ENCODE measurements around the gene NTNG2. TPM values are rescaled to one million over a fixed set of nuclear protein-coding genes. Genes with fewer than 3 reads are reported as not detected.
"Not testable (repeated sequence)": the region's sequence is repeated elsewhere in the genome, so short reads cannot be mapped to it uniquely, and the experiment has no call there.

The NTNG2 gene
- polyA plus RNA-seq, 1 experiment, result 0.74 TPM

DNA sequence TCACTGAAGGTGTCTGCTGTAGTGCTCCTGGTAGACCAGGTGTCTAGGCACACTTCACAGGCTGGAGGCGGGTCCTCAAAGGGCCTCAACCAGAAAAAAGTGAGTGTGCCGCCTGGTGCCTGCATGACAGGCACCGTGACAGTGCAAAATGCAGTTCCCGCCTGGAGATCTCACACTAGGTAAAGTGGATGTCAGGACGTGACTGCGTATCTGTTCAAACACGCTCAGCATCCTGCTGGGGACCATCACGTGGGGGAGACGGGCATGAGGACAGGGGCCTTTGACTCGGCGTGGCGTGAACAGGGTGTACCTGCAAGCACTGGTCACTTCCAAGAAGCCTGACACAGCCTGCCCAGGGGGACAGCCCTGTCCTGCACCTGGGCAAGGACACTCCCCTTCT is 32.3 kb upstream of the NTNG2 start:
- ChIA-PET CTCF (no interaction called here), POLR2A (no interaction called here)
- H3K36me3 ChIP-seq (ENCODE audit: control insufficient read depth, insufficient read depth, low read length), result no peaks in the 10 kb centered on the region
- peaks cover 44% of the 10 kb centered on the region for H3K27me3 ChIP-seq (ENCODE audit: control insufficient read depth, insufficient read depth, low read length)
- H3K4me3 ChIP-seq (ENCODE audit: low read depth, low read length), result no peak overlapping the region
- no peak for TF ChIP-seq CTCF (IDR thresholded peaks at IDR 0.05; ENCODE audit: insufficient read depth, low read depth, low read length)
- DNase-seq (ENCODE audit: low read depth), result no peak

DNA sequence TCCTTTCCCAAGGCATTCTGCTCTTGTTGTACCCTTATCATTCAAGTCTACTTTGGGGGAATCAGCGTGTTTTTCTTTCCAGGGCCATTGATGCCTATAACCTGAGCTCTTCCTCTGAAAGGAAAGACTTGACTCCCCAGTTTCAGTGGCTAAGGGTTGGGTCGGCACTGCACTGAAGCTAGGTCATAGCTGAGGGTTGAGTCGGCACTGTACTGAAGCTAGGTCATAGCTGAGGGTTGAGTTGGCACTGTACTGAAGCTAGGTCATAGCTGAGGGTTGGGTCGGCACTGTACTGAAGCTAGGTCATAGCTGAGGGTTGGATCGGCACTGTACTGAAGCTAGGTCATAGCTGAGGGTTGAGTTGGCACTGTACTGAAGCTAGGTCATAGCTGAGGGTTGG is 27.8 kb upstream of the NTNG2 start:
- H3K36me3 ChIP-seq (ENCODE audit: control insufficient read depth, insufficient read depth, low read length); POLR2A ChIA-PET; DNase-seq (ENCODE audit: low read depth); H3K4me3 ChIP-seq (ENCODE audit: low read depth, low read length): not testable (repeated sequence)
- CTCF ChIA-PET, result interaction anchor here (0.9 kb wide), 1 partner anchor 377 kb away, joined by 3 read pairs; no protein-coding TSS in a partner anchor
- peaks cover 20% of the 10 kb centered on the region for H3K27me3 ChIP-seq (ENCODE audit: control insufficient read depth, insufficient read depth, low read length)

GRCh38 chr9:132135456-132135855 is 26.4 kb upstream of the NTNG2 start:
- POLR2A ChIA-PET, result no interaction called here

DNA sequence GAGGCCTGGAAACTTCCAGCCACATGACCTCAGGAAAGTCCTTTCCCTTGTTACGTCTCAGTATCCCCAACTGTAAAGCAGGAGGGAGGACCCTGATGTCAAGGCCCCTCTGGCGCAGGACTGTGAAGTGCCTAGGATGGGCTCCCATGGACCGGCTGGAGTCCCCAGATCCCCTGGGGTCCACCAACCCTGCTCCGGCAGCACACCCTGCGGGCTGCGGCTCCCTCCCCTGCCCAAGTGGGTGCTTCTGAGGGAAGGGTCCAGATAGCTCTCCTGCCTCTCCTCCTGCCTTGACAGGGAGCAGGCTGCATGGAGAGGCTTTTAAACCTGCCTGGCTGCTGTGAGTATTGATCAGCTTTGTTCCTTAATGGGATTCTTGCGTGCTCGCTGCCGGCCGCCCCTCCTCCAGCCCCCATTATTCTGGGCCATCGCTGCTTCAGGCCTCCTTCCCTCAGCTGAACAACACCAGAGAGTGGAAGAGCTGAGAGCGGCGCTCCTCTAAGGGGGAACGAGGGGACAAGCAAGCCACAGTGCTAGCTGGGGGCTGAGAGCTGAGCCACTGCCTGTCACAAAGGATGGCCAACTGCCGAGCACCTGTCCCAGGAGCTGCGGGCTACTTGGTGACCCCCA is 25.6 kb upstream of the NTNG2 start:
- ChIA-PET CTCF (no interaction called here), POLR2A (no interaction called here)
- no peak for TF ChIP-seq CTCF (IDR thresholded peaks at IDR 0.05; ENCODE audit: insufficient read depth, low read depth, low read length)
- no peak for DNase-seq (ENCODE audit: low read depth)
- Histone ChIP-seq H3K36me3 (ENCODE audit: control insufficient read depth, insufficient read depth, low read length) (no peaks in the 10 kb centered on the region), H3K27me3 (ENCODE audit: control insufficient read depth, insufficient read depth, low read length) (peaks cover 20% of the 10 kb centered on the region), H3K4me3 (ENCODE audit: low read depth, low read length) (no peak overlapping the region)

More at GRCh38 chr9:132135456-132135855, 26.4 kb upstream of the NTNG2 start:
- H3K36me3 ChIP-seq (ENCODE audit: control insufficient read depth, insufficient read depth, low read length), result no peaks in the 10 kb centered on the region
- DNase-seq (ENCODE audit: low read depth), result no peak
- CTCF ChIA-PET, result no interaction called here
- H3K27me3 ChIP-seq (ENCODE audit: control insufficient read depth, insufficient read depth, low read length), result peaks cover 19% of the 10 kb centered on the region
- H3K4me3 ChIP-seq (ENCODE audit: low read depth, low read length), result no peak overlapping the region
- TF ChIP-seq CTCF (IDR thresholded peaks at IDR 0.05; ENCODE audit: insufficient read depth, low read depth, low read length), result no peak

DNA sequence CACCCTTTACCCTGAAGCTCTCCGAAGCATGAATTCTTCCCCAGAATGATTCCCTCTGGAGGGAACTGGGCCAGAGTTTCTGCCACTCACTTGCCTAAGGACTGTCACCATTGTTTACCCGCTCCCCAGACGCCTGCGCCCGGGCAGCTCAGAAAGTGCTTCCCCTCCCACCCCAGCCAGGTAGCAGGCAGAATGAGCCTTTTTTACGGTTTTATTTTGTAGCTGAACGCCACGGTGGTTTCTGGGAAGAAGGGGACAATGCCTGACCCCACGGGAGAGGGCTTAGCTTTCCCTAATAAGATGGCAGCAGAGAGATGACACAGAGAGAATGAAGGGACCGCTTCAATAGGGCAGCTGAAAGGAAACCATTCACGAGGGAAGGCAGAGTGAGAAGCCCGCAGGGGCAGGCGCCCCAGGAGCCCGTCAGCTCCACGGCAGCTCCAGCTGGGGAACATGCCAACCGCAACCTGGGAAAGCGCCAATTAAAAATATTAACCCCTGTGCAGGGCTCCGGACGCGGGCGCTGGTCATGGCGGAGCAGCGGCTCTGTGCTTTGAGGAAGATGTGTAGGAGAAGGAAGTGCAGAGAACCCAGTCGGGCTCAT is 20.4 kb upstream of the NTNG2 start:
- H3K27me3 ChIP-seq (ENCODE audit: control insufficient read depth, insufficient read depth, low read length), result peaks cover 25% of the 10 kb centered on the region
- H3K36me3 ChIP-seq (ENCODE audit: control insufficient read depth, insufficient read depth, low read length), result no peaks in the 10 kb centered on the region
- CTCF ChIA-PET, result no interaction called here
- no peak overlapping the region for H3K4me3 ChIP-seq (ENCODE audit: low read depth, low read length)
- POLR2A ChIA-PET, result no interaction called here
- TF ChIP-seq CTCF (IDR thresholded peaks at IDR 0.05; ENCODE audit: insufficient read depth, low read depth, low read length), result no peak
- DNase-seq (ENCODE audit: low read depth), result no peak
